Renal cortex interstitium (tissue), 3 donors: ENCODE data around the gene OR8G1. TPM values are rescaled to one million over a fixed set of nuclear protein-coding genes. Genes with fewer than 3 reads are reported as not detected.

Experiments
- polyA plus RNA-seq, 3 donors: library from polyadenylated mRNA; unstranded; fragments of 120-200 nt; gene quantifications; one replicate each; pipeline ENCODE4 v1.2.1, GENCODE V29; 2013; ENCODE audit not compliant: insufficient read length in 3 of 3

OR8G1 gene
- polyA plus RNA-seq, 3 donors = not detected

Other genes with a start within 250 kb of the OR8G1 start
- gene OR10G6, start 245.9 kb upstream of the OR8G1 start, polyA plus RNA-seq = not detected
- not detected for gene OR10G4, start 228.1 kb upstream of the OR8G1 start, polyA plus RNA-seq
- not detected for gene OR10G9, start 218.1 kb upstream of the OR8G1 start, polyA plus RNA-seq
- not detected for gene OR10G8, start 214.3 kb upstream of the OR8G1 start, polyA plus RNA-seq
- gene OR10G7, start 199.8 kb upstream of the OR8G1 start, polyA plus RNA-seq = not detected
- gene VWA5A, start 125.6 kb upstream of the OR8G1 start, polyA plus RNA-seq = 10 to 100 TPM; 12.0 to 14.7 (median 12.8) TPM
- not detected for gene OR10D3, start 57.8 kb upstream of the OR8G1 start, polyA plus RNA-seq
- not detected for gene OR8G5, start 15.3 kb downstream of the OR8G1 start, polyA plus RNA-seq
- not detected for gene OR8D1, start 72.9 kb downstream of the OR8G1 start, polyA plus RNA-seq
- not detected for gene OR8D2, start 79.1 kb downstream of the OR8G1 start, polyA plus RNA-seq
- not detected for gene OR8B2, start 143.4 kb downstream of the OR8G1 start, polyA plus RNA-seq
- gene OR8B3, start 157.9 kb downstream of the OR8G1 start, polyA plus RNA-seq = not detected
- not detected for gene OR8B4, start 183.8 kb downstream of the OR8G1 start, polyA plus RNA-seq
- gene OR8B8, start 204.6 kb downstream of the OR8G1 start, polyA plus RNA-seq = under 1 TPM in 1 of 3 donors, not detected in 2; 0.03 TPM